ENCODE results near the gene CERS6. TPM values are rescaled to one million over a fixed set of nuclear protein-coding genes. Genes with fewer than 3 reads are reported as not detected.

The CERS6 gene
- polyA plus RNA-seq, 6 donors from 2014 or later, result 5.8 to 11.9 (median 9.1) TPM

DNA sequence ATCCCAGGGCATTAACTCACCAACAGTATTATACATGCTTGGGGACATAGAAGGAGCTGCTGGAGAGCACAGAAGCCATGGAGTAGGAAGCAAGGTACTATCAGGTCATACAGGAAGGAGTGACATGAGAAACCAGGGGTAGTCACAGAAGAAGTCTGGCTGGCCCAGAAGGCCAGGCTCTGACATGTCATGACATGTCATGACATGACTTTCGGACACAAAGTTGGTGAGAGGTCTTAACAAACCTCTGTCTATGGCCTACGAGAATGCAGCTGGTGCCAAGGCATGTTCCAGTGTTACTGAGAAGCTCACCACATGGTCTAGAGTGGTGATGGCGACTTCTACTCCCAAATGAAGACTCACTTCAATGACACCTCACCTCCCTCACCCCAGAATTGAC, 3.3 kb upstream of the CERS6 start:
- ATAC-seq (ENCODE audit: low read depth in 2 of 2) (no peak), DNase-seq (no peak)
- Mint-ChIP-seq H3K27ac (no peak overlapping the region), H3K36me3 (no peaks in the 10 kb centered on the region), H3K4me1 (peaks cover 3 to 6% (median 5%) of the 10 kb centered on the region in 3 donors), H3K4me3 (no peak overlapping the region), H3K9me3 (peaks cover 0 to 1% (median 0%) of the 10 kb centered on the region in 7 donors), H3K27me3 (no peaks in the 10 kb centered on the region)

DNA sequence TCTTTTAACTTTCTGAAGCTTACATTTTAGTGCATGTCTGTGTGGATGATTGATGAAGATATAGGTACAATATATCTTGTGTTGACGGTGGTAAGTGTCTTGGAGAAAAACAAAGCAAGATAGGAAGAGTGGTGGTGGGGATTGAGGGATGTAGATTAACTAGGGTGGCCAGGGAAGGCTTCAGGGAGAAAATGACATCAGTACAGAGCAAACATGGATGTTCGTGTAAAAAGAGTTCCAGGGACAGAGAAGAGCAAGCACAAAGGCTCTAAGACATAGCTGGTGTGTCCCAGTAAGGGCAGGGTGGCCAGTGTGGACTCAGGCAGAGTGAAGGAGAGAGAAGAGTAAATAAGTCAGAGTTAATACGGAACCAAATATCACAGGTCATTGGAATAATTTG, 2.7 kb upstream of the CERS6 start:
- no peak overlapping the region for H3K27ac Mint-ChIP-seq
- DNase-seq (no peak), ATAC-seq (ENCODE audit: low read depth in 2 of 2) (no peak)
- no peaks in the 10 kb centered on the region for H3K9me3 Mint-ChIP-seq
- H3K27me3 Mint-ChIP-seq, result no peaks in the 10 kb centered on the region
- no peak overlapping the region for H3K4me3 Mint-ChIP-seq
- peaks cover 7 to 12% (median 12%) of the 10 kb centered on the region in 3 donors for H3K4me1 Mint-ChIP-seq
- no peaks in the 10 kb centered on the region for H3K36me3 Mint-ChIP-seq

DNA sequence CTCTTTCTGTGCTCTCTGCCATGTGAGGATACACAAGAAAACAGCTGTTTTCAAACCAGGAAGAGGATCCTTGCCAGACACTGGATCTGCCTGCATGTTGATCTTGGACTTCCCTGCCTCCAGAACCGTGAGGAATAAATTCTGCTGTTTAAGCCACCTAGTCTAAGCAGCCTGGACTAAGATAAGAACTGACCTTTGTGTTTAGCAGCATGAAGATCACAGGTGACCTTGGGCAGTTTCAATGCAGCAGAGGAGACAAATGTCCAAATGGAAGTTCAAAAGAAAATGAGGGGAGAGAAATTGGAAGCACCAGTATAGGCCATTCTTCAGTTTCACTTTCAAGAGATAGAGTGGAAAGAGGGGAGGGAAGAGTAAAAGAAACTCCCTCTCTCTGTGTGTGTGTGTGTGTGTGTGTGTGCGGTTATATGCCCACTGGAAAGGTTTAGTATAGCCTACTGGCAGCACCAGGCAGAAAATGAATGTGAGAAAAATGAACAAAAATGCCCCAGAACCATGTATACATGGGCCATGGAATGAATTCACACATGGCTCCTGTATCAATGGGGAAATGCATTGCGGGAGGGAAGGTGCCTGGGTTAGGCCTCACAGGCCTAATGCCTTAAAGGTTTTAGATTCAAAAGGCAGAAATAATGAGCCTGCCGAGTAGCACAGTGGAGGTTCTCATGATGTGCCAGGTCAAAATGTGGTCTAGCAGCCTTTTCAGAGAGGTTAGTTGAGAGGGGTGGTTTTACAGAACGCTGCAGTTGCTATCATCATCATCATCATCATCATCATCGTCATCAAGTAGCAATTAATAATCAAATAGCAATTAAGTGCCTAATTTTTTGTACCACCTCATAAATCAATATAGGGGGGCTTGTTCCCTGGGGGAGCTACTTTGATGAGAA, 1.1 kb upstream of the CERS6 start:
- no peaks in the 10 kb centered on the region for H3K27me3 Mint-ChIP-seq
- peaks cover 12 to 28% (median 17%) of the 10 kb centered on the region in 3 donors for H3K4me1 Mint-ChIP-seq
- no peak overlapping the region for H3K4me3 Mint-ChIP-seq
- no peak overlapping the region for H3K27ac Mint-ChIP-seq
- H3K36me3 Mint-ChIP-seq, result no peaks in the 10 kb centered on the region
- H3K9me3 Mint-ChIP-seq, result no peaks in the 10 kb centered on the region
- no peak for ATAC-seq (ENCODE audit: low read depth in 2 of 2)
- DNase-seq, result no peak

DNA sequence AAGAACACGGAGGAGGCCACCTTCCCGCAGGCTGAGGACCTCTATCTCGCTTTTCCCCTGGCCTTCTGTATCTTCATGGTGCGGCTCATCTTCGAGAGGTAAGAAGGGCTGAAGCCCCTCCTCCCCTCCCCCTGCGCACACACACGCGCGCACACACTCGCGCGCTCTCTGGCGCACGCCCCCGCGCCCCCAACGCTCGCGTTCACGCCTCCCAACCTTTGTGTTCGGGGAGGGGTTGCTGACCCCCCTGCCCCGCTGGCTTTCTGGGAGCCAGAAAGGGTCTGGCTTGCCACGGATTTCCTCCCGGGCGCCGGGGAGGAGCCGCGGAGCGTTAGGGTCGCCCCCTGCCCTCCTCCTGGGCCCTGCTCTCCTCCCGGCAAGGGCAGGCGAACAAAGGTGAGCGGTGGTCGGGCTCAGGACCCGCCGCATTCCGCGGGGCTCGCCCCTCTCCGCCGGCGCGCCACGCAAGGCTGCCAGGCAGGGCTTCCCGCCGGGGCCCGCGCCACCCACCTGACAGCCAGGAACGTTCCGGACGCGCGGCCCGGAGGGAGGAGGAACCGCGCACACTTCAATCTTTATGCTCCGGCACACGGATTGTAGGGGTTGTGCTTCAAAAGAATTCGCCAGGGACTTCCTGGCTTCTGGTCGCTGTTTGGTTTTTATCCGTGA, 583 bp downstream of the CERS6 start:
- ATAC-seq (ENCODE audit: low read depth in 2 of 2), result peak; percentile 40 to 43
- peaks cover 21 to 38% (median 29%) of the 10 kb centered on the region in 3 donors for H3K4me1 Mint-ChIP-seq
- peak overlapping the region in 1 of 8 donors; percentile 92 for H3K4me3 Mint-ChIP-seq
- no peaks in the 10 kb centered on the region for H3K27me3 Mint-ChIP-seq
- no peaks in the 10 kb centered on the region for H3K9me3 Mint-ChIP-seq
- H3K27ac Mint-ChIP-seq, result peak overlapping the region in 4 of 6 donors; percentile 2 to 75 (median 36)
- DNase-seq, result peak; percentile 28
- no peaks in the 10 kb centered on the region for H3K36me3 Mint-ChIP-seq

DNA sequence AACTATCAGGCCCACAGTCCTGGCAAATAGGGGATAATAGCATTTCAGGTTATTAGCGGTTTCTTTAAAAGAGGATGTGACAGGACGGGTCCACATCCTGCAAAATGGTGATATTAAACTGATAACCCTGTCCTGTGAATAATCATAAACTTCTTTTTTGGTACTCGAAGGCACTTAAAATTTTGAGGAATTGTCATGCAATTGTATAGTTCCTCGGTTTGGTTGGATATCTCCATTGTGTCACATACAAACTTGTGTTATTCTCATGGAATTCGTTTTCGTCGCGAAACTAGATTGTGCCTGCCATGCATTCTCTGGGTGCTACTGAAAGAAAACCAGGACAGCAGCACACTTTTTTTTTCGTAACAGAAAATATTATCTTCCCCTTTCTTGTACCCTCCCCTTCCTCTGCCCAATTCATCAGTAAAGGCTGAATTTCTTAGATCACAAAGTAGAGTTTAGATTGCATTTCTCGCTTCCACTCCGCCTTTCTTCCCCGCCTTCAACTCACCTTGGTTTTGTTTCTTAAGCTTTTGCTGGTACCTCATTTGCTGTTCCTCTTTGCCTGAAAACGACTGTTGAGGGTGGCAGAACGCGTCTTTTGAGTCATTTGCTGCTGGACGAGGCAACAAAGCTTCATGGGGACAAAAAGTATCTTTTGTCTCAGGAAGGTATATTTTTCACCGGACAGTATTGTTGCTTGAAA, 1.3 kb downstream of the CERS6 start:
- H3K27ac Mint-ChIP-seq, result peak overlapping the region in 5 of 6 donors; percentile 2 to 75 (median 15)
- peak; percentile 9 to 14 for ATAC-seq (ENCODE audit: low read depth in 2 of 2)

DNA sequence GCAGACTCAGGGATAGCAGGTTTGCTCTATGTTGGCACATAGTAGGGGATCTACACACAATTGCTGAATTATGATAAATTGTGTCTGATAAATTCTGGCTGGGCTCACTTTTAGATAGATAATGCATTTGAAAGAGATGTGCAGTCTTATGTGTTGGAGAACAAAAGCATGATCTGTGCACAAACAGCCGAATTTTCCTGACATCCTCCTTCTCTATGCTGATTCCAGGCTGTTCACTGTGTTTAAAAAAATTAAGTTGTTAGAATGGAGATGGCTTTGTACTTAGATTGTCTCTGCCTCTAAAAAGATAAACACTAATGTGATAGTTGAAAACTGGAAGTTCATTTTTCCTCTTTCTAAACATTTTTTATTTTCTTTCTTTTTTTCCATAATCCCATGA, 2.1 kb downstream of the CERS6 start:
- no peaks in the 10 kb centered on the region for H3K9me3 Mint-ChIP-seq
- no peaks in the 10 kb centered on the region for H3K27me3 Mint-ChIP-seq
- peaks cover 21 to 38% (median 35%) of the 10 kb centered on the region in 3 donors for H3K4me1 Mint-ChIP-seq
- ATAC-seq (ENCODE audit: low read depth in 2 of 2) (no peak), DNase-seq (no peak)
- peak overlapping the region in 1 of 6 donors; percentile 23 for H3K27ac Mint-ChIP-seq
- no peaks in the 10 kb centered on the region for H3K36me3 Mint-ChIP-seq
- peak overlapping the region in 1 of 8 donors; percentile 92 for H3K4me3 Mint-ChIP-seq

More for the DNA sequence above, 1.3 kb downstream of the CERS6 start:
- Mint-ChIP-seq H3K4me1 (peaks cover 21 to 38% (median 35%) of the 10 kb centered on the region in 3 donors), H3K27me3 (no peaks in the 10 kb centered on the region), H3K4me3 (peak overlapping the region in 1 of 8 donors; percentile 92), H3K9me3 (no peaks in the 10 kb centered on the region), H3K36me3 (no peaks in the 10 kb centered on the region)
- DNase-seq, result peak; percentile 43

DNA sequence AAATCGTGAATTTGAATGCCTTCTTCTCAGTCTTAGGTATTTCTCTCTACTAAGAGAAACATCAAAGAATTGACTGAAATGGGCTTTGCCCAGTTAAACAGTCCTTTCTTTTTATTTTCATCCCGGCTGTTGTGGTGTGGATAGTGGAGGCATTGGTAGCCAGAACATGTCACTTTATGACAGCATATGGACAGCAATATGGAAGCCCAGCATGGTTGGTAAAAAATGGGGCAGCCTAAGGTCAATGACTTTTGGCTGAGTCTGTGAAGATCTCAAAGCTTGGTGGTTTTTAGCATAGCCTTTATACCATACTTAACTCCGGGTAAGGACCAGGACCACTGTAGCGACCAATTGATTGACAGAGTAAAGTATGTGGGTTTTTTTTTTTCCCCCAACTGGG, 3.2 kb downstream of the CERS6 start:
- Mint-ChIP-seq H3K27ac (no peak overlapping the region), H3K27me3 (no peaks in the 10 kb centered on the region), H3K36me3 (no peaks in the 10 kb centered on the region), H3K4me3 (no peak overlapping the region), H3K4me1 (peaks cover 21 to 38% (median 35%) of the 10 kb centered on the region in 3 donors), H3K9me3 (no peaks in the 10 kb centered on the region)
- ATAC-seq (ENCODE audit: low read depth in 2 of 2) (no peak), DNase-seq (no peak)

DNA sequence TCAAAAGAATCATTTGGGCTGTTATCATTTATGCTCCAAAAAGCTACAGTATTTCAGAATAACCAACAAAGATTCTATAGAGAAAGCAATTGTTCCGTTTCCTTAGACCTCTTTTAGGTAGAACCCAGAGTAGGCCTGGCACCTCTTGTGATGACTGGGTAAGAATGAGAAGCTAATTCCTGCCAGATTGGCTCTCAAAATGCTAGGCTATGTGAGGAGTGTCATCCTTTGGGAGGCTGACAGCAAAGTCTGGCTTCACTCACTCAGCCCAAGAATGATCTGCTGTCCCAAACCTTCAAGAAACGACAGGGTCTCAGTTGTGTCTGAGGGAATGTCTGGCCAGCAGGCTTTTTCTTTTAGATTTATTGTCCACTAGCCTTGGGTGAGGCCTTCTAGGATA, 4.5 kb downstream of the CERS6 start:
- Mint-ChIP-seq H3K4me1 (peaks cover 21 to 44% (median 39%) of the 10 kb centered on the region in 3 donors), H3K36me3 (no peaks in the 10 kb centered on the region), H3K4me3 (peak overlapping the region in 2 of 8 donors; percentile 11 to 18), H3K27me3 (no peaks in the 10 kb centered on the region), H3K27ac (peak overlapping the region in 2 of 6 donors; percentile 4 to 18), H3K9me3 (no peaks in the 10 kb centered on the region)
- no peak for ATAC-seq (ENCODE audit: low read depth in 2 of 2)
- no peak for DNase-seq

DNA sequence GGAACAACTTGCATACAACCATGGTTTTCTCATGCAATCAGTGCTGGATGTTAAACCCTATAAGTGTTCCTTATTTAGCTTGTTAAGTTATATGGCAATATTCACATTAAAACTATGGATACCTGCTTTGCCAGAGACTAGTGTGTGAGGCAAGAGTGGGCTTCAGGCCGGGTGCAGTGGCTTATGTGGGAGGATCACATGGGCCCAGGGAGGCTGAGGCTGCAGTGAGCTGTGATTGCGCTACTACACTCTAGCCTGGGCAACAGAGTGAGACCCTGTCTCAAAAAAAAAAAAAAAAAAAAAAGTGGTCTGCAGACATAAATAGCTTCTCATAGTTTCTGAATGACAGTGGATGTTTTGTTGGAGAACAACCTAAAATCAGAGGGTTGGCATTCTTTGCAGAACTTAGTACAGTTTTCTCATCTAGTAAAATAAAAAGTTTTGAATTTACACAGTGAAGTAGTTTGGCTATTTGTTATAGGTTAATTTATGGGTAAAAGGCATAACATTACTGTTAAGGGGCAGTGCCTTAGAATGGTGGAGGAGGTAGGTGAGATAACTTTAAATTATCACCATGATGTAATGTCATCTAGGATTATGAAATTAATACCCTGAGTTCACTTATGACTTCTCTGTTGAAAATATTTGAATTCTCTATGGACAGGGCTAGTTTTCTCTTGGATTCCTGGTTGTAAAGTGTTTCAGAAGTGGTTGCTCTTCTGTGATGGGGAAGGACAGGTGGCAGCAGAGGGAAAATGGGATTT, 5.3 kb downstream of the CERS6 start:
- Mint-ChIP-seq H3K27me3 (no peaks in the 10 kb centered on the region), H3K9me3 (no peaks in the 10 kb centered on the region), H3K4me1 (peaks cover 26 to 52% (median 45%) of the 10 kb centered on the region in 3 donors), H3K36me3 (no peaks in the 10 kb centered on the region), H3K27ac (peak overlapping the region in 3 of 6 donors; percentile 10 to 39 (median 18)), H3K4me3 (peak overlapping the region in 1 of 8 donors; percentile 11)
- DNase-seq (no peak), ATAC-seq (ENCODE audit: low read depth in 2 of 2) (no peak)

DNA sequence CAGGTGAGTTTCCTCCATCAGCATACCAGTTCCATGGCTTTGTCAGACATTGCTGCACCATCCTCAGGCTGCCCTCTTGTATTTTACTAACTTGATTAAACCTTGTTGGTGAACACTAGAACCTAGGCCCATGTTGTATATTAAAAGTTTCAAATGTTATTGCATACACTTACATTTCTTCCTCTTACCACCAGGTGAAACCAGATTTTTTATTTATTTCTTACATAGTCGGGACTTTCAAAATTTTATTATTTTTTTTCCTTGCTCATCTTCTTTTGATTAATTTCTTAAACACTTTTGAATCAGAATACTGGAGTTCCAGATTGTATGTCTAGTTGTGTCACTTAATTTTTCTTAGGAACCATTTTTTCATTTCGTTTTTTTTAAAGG, 5.9 kb downstream of the CERS6 start:
- Mint-ChIP-seq H3K9me3 (no peaks in the 10 kb centered on the region), H3K27me3 (no peaks in the 10 kb centered on the region), H3K27ac (no peak overlapping the region), H3K4me3 (no peak overlapping the region), H3K36me3 (no peaks in the 10 kb centered on the region), H3K4me1 (peaks cover 31 to 58% (median 51%) of the 10 kb centered on the region in 3 donors)
- DNase-seq (no peak), ATAC-seq (ENCODE audit: low read depth in 2 of 2) (no peak)

DNA sequence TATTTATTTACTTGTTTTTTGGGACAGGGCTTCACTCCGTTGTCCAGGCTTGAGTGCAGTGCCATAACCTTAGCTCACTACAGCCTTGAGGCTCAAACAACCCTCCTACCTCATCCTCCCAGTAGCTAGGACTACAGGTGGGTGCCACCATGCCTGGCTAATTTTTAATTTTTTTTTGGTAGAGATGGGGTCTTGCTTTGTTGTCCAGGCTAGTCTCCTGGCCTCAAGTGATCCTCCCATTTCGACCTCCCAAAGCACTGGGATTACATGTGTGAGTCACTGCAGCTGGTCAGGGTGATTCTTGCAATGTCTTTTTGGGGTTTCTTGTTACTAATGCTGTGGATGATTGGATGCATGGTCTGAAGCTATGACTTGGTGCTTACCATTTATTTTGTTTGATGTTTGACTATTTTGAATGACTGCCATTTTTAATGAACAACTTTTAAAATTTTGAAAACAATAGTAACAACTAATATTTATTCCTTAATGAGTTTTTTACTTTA, 6.5 kb downstream of the CERS6 start:
- H3K4me1 Mint-ChIP-seq, result peaks cover 33 to 60% (median 55%) of the 10 kb centered on the region in 3 donors
- H3K9me3 Mint-ChIP-seq, result no peaks in the 10 kb centered on the region
- DNase-seq (no peak), ATAC-seq (ENCODE audit: low read depth in 2 of 2) (no peak)
- H3K4me3 Mint-ChIP-seq, result no peak overlapping the region
- no peaks in the 10 kb centered on the region for H3K36me3 Mint-ChIP-seq
- H3K27ac Mint-ChIP-seq, result peak overlapping the region in 1 of 6 donors; percentile 38
- H3K27me3 Mint-ChIP-seq, result no peaks in the 10 kb centered on the region

DNA sequence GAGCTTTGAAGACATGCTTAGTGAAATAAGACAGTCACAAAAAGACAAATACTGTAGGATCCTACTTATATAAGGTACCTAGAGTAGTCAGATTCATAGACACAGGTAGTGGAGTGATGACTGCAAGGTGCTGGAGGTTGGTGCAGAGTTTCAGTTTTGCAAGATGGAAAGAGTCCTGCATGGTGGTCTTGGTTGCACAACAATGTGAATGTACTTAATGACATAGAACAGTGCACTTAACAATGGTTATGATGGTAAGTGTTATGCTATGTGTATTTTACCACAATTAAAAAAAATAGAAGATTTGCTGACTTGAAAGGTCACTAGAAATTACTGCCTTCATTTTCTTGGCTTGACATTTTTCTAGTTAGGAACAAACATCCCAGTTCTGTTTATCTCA, 9.5 kb downstream of the CERS6 start:
- Mint-ChIP-seq H3K4me1 (peaks cover 37 to 66% (median 61%) of the 10 kb centered on the region in 3 donors), H3K36me3 (no peaks in the 10 kb centered on the region), H3K27me3 (no peaks in the 10 kb centered on the region), H3K27ac (peak overlapping the region in 2 of 6 donors; percentile 48 to 78), H3K9me3 (no peaks in the 10 kb centered on the region), H3K4me3 (no peak overlapping the region)
- no peak for ATAC-seq (ENCODE audit: low read depth in 2 of 2)
- no peak for DNase-seq

All from naive B cell (primary cell).